GM23338 (cell line): ENCODE results near the gene GNS. TPM values are rescaled to one million over a fixed set of nuclear protein-coding genes. Genes with fewer than 3 reads are reported as not detected.
A peak's percentile ranks its signal among the peaks of the same experiment; 100 is the strongest.

Experiments
- ATAC-seq: fragments of 200-7000 bp; cut with Tn5 transposase; 3 replicates; pipeline ENCODE4 v1.9.1; 2020
- DNase-seq: peaks from one replicate; pipeline ENCODE4 v3.0.0-alpha.2; 2015; ENCODE audit warnings: low spot score
- H2AFZ ChIP-seq: fragments of 200-600 bp; sonication (generic); 2 replicates; pipeline ENCODE4 v1.8.0; 2016; ENCODE audit warnings: antibody characterized with exemption, mild to moderate bottlenecking, moderate library complexity
- H3F3A ChIP-seq: fragments of 200-600 bp; sonication (generic); replicated peaks from 2 replicates; pipeline ENCODE4 v1.8.0; 2017; ENCODE audit warnings: antibody characterized with exemption, mixed run types, low read depth
- H3K27ac ChIP-seq: fragments of 200-600 bp; sonication (generic); 2 replicates; pipeline ENCODE4 v1.6.1; 2016; ENCODE audit warnings: low read depth
- H3K27me3 ChIP-seq: fragments of 200-600 bp; sonication (generic); 2 replicates; pipeline ENCODE4 v1.8.0; 2016; ENCODE audit warnings: mild to moderate bottlenecking, mixed run types, moderate library complexity; ENCODE audit not compliant: insufficient read depth
- H3K36me3 ChIP-seq: fragments of 200-600 bp; sonication (generic); 2 replicates; pipeline ENCODE4 v1.8.0; 2016; ENCODE audit warnings: mild to moderate bottlenecking; ENCODE audit not compliant: insufficient read depth
- H3K4me1 ChIP-seq: fragments of 200-600 bp; sonication (generic); 2 replicates; pipeline ENCODE4 v1.8.0; 2016; ENCODE audit warnings: mild to moderate bottlenecking, moderate library complexity; ENCODE audit not compliant: insufficient read depth
- H3K4me2 ChIP-seq: fragments of 200-600 bp; sonication (generic); 2 replicates; pipeline ENCODE4 v1.7.1; 2017; ENCODE audit warnings: mixed run types
- H3K4me3 ChIP-seq: fragments of 200-600 bp; sonication (generic); 2 replicates; pipeline ENCODE4 v1.6.1; 2016; ENCODE audit warnings: mixed run types
- H3K79me2 ChIP-seq: fragments of 200-600 bp; sonication (generic); replicated peaks from 2 replicates; pipeline ENCODE4 v1.8.0; 2017; ENCODE audit warnings: mild to moderate bottlenecking; ENCODE audit not compliant: insufficient read depth
- H3K9me2 ChIP-seq: fragments of 200-600 bp; sonication (generic); 2 replicates; pipeline ENCODE4 v1.8.0; 2017; ENCODE audit not compliant: insufficient read depth
- H4K20me1 ChIP-seq: fragments of 200-600 bp; sonication (generic); replicated peaks from 2 replicates; pipeline ENCODE4 v1.8.0; 2017; ENCODE audit warnings: mild to moderate bottlenecking; ENCODE audit not compliant: insufficient read depth
- H3K27ac Mint-ChIP-seq: 2 replicates; pipeline ENCODE4 v1.8.0; 2020; ENCODE audit warnings: inconsistent platforms, mild to moderate bottlenecking, moderate library complexity, mixed read lengths
- H3K27me3 Mint-ChIP-seq: 3 replicates; pipeline ENCODE4 v1.8.0; 2022; ENCODE audit warnings: low read depth, mild to moderate bottlenecking, moderate library complexity, mixed read lengths, inconsistent platforms; ENCODE audit not compliant: insufficient read depth, poor library complexity
- H3K36me3 Mint-ChIP-seq: 3 replicates; pipeline ENCODE4 v1.8.0; 2021; ENCODE audit warnings: low read depth, mild to moderate bottlenecking, inconsistent platforms, moderate library complexity, mixed read lengths
- H3K4me1 Mint-ChIP-seq: 3 replicates; pipeline ENCODE4 v1.8.0; 2020; ENCODE audit warnings: mild to moderate bottlenecking, inconsistent platforms, mixed read lengths
- H3K4me3 Mint-ChIP-seq: 3 replicates; pipeline ENCODE4 v1.8.0; 2021; ENCODE audit warnings: moderate library complexity, mild to moderate bottlenecking, inconsistent platforms, mixed read lengths
- H3K9me3 Mint-ChIP-seq: 3 replicates; pipeline ENCODE4 v1.8.0; 2020; ENCODE audit warnings: moderate library complexity, mild to moderate bottlenecking, inconsistent platforms, mixed read lengths
- CREB1 ChIP-seq: fragments of 250-450 bp; sonication (Bioruptor Pico); IDR thresholded peaks from 2 replicates; pipeline ENCODE4 v1.5.0; 2020; ENCODE audit warnings: low read depth, mild to moderate bottlenecking, moderate library complexity
- EZH2 ChIP-seq: fragments of 200-600 bp; sonication (generic); IDR thresholded peaks from one replicate; pipeline ENCODE4 v1.8.0; 2017; ENCODE audit warnings: antibody characterized with exemption, mild to moderate bottlenecking, low read depth; ENCODE audit not compliant: unreplicated experiment
- EZH2phosphoT487 ChIP-seq: fragments of 200-600 bp; sonication (generic); IDR thresholded peaks from one replicate; pipeline ENCODE4 v1.8.1; 2018; ENCODE audit warnings: antibody characterized with exemption; ENCODE audit not compliant: unreplicated experiment
- JUNB ChIP-seq: IDR thresholded peaks from one replicate; pipeline ENCODE4 v1.6.1; 2016; ENCODE audit warnings: antibody characterized with exemption; ENCODE audit not compliant: unreplicated experiment
- NANOG ChIP-seq: IDR thresholded peaks from 2 replicates; pipeline ENCODE4 v1.6.1; 2016; ENCODE audit warnings: antibody characterized with exemption, borderline replicate concordance
- POLR2AphosphoS5 ChIP-seq: IDR thresholded peaks from 2 replicates; pipeline ENCODE4 v1.6.1; 2016; ENCODE audit warnings: antibody characterized with exemption, low read depth
- STAT1 ChIP-seq: IDR thresholded peaks from one replicate; pipeline ENCODE4 v1.6.1; 2016; ENCODE audit warnings: antibody characterized with exemption; ENCODE audit not compliant: unreplicated experiment
- ZNF114 ChIP-seq: fragments of 250-450 bp; sonication (Bioruptor Pico); IDR thresholded peaks from 2 replicates; pipeline ENCODE4 v1.5.0; 2020; ENCODE audit warnings: mild to moderate bottlenecking, moderate library complexity
- ZNF331 ChIP-seq: fragments of 250-450 bp; sonication (Bioruptor Pico); IDR thresholded peaks from 2 replicates; pipeline ENCODE4 v1.5.0; 2020; ENCODE audit warnings: low read depth, mild to moderate bottlenecking, moderate library complexity
- ZNF462 ChIP-seq: fragments of 250-450 bp; sonication (Bioruptor Pico); IDR thresholded peaks from 2 replicates; pipeline ENCODE4 v1.5.0; 2020; ENCODE audit warnings: mild to moderate bottlenecking, moderate library complexity
- polyA plus RNA-seq: library from polyadenylated mRNA; unstranded; fragments of >200 nt; fragmentation: Nextera tagmentation; extraction: Ambion mirVana; gene quantifications from 2 replicates; pipeline ENCODE4 v1.2.1, GENCODE V29; 2016
- total RNA-seq: library from RNA; depleted of rRNA; stranded (reverse); fragments of >200 nt; shearing (Covaris generic); gene quantifications from 2 replicates; pipeline ENCODE4 v1.2.3, GENCODE V29; 2014
- TF ChIP-seq, protein P1 (sequence below): IDR thresholded peaks from 2 replicates; pipeline ENCODE4 v1.6.1; 2016; ENCODE audit warnings: antibody characterized with exemption
- TF ChIP-seq, protein P2 (sequence below): IDR thresholded peaks from one replicate; pipeline ENCODE4 v1.6.1; 2018; ENCODE audit warnings: antibody characterized with exemption; ENCODE audit not compliant: unreplicated experiment

The GNS gene
- total and polyA plus RNA-seq, 2 experiments from 2014 or later = 12.3 to 34.9 TPM

DNA sequence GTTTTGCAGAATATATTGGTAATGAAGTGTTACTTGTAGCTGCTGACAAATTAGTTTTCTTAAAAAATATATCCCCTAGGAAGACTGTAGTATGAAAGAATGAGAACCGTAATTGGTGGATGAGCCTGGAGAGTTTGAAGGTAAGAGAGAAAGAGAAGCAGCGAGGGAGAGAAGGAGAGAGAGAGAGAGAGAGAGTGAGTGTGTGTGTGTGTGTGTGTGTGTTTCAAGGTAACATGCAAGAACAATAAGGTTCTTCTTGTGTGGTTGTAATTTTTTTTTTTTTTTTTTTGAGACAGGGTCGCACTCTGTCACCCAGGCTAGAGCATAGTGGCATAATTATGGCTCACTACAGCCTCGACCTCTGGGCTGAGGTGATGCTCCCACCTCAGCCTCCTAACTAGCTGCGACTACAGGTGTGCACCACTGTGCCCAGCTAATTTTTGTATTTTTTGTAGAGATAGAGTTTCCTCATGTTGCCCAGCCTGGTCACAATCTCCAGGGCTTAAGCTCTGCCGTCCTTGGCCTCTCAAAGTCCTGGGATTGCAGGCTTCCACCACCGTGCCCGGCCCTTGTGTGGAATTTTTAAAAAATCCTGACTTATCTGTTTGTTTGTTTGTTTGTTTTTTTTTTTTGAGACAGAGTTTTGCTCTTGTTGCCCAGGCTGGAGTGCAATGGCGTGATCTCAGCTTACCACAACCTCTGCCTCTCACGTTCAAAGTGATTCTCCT lies 75.2 kb downstream of the GNS start (continued):
- TF ChIP-seq ZNF462 (CRISPR knock-in tag) = no peak
- TF ChIP-seq CREB1 (CRISPR knock-in tag) = no peak
- TF ChIP-seq JUNB = no peak
- no peak for TF ChIP-seq POLR2AphosphoS5
- no peak for TF ChIP-seq EZH2phosphoT487
- no peak for TF ChIP-seq EZH2

- peak overlapping the region; percentile 40 for H3K4me2 ChIP-seq
- peaks cover 64% of the 10 kb centered on the region for H3K79me2 ChIP-seq
- H3K27me3 ChIP-seq = no peaks in the 10 kb centered on the region
- TF ChIP-seq NANOG = no peak
- TF ChIP-seq, protein P1, sequence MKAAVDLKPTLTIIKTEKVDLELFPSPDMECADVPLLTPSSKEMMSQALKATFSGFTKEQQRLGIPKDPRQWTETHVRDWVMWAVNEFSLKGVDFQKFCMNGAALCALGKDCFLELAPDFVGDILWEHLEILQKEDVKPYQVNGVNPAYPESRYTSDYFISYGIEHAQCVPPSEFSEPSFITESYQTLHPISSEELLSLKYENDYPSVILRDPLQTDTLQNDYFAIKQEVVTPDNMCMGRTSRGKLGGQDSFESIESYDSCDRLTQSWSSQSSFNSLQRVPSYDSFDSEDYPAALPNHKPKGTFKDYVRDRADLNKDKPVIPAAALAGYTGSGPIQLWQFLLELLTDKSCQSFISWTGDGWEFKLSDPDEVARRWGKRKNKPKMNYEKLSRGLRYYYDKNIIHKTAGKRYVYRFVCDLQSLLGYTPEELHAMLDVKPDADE = no peak
- TF ChIP-seq ZNF114 (CRISPR knock-in tag) = no peak
- TF ChIP-seq, protein P2, sequence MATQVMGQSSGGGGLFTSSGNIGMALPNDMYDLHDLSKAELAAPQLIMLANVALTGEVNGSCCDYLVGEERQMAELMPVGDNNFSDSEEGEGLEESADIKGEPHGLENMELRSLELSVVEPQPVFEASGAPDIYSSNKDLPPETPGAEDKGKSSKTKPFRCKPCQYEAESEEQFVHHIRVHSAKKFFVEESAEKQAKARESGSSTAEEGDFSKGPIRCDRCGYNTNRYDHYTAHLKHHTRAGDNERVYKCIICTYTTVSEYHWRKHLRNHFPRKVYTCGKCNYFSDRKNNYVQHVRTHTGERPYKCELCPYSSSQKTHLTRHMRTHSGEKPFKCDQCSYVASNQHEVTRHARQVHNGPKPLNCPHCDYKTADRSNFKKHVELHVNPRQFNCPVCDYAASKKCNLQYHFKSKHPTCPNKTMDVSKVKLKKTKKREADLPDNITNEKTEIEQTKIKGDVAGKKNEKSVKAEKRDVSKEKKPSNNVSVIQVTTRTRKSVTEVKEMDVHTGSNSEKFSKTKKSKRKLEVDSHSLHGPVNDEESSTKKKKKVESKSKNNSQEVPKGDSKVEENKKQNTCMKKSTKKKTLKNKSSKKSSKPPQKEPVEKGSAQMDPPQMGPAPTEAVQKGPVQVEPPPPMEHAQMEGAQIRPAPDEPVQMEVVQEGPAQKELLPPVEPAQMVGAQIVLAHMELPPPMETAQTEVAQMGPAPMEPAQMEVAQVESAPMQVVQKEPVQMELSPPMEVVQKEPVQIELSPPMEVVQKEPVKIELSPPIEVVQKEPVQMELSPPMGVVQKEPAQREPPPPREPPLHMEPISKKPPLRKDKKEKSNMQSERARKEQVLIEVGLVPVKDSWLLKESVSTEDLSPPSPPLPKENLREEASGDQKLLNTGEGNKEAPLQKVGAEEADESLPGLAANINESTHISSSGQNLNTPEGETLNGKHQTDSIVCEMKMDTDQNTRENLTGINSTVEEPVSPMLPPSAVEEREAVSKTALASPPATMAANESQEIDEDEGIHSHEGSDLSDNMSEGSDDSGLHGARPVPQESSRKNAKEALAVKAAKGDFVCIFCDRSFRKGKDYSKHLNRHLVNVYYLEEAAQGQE = no peak
- TF ChIP-seq EZH2phosphoT487 = no peak
- no peak for TF ChIP-seq CREB1 (CRISPR knock-in tag)
- TF ChIP-seq ZNF331 (CRISPR knock-in tag) = no peak
- no peak for TF ChIP-seq STAT1
- no peak for TF ChIP-seq JUNB
These were observed 76.5 kb downstream of the GNS start for GRCh38 chr12:64682572-64683277.

More at GRCh38 chr12:64682572-64683277, 76.5 kb downstream of the GNS start:
- Histone ChIP-seq H3K4me3 (no peak overlapping the region), H3K4me1 (peaks cover 29% of the 10 kb centered on the region), H4K20me1 (peaks cover 9% of the 10 kb centered on the region; the same call in 1 of the 2 replicates), H3K9me2 (no peaks in the 10 kb centered on the region), H2AFZ (no peak overlapping the region), H3F3A (no peaks in the 10 kb centered on the region), H3K36me3 (0 out of 2 replicates have a peak, but pooled peaks cover 4% of the 10 kb centered on the region), H3K27ac (no peak overlapping the region)
- H3K27me3 Mint-ChIP-seq = peaks cover 2% of the 10 kb centered on the region
- ATAC-seq = peak; percentile 82
- H3K4me1 Mint-ChIP-seq = peaks cover 34% of the 10 kb centered on the region
- DNase-seq = peak; percentile 56
- no peaks in the 10 kb centered on the region for H3K9me3 Mint-ChIP-seq
- H3K36me3 Mint-ChIP-seq = peaks cover 18% of the 10 kb centered on the region
- H3K4me3 Mint-ChIP-seq = no peak overlapping the region
- H3K27ac Mint-ChIP-seq = peak overlapping the region; percentile 24; the same call in 1 of the 2 replicates
